Measurements from ENCODE around the gene MAML2. TPM values are rescaled to one million over a fixed set of nuclear protein-coding genes. Genes with fewer than 3 reads are reported as not detected.

MAML2 gene
- total RNA-seq, 4 donors from 2014 or later, result 4.7 to 21.7 (median 7.3) TPM

DNA sequence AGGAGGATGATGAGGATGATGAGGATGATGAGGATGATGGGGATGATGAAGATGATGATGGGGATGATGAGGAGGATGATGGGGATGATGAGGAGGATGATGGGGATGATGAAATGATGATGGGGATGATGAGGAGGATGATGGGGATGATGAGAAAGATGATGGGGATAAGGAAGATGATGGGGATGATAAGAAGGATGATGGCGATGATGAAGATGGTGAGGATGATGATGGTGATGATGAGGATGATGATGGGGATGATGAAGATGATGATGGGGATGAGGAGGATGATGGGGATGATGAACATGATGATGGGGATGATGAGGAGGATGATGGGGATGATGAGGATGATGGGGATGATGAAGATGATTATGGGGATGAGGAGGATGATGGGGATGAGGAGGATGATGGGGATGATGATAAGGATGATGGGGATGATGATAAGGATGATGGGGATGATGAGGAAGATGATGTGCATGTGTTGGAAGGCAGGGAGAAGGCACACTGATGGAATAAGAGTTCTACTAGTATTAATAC is 340.2 kb downstream of the MAML2 start:
- H3K27me3 ChIP-seq, result no peaks in the 10 kb centered on the region
- H3K9me3 ChIP-seq, result no peaks in the 10 kb centered on the region
- 87 to 94% methylated on average over 1 of the region's 1 CpG for WGBS, 2 donors
- TF ChIP-seq, protein P1, sequence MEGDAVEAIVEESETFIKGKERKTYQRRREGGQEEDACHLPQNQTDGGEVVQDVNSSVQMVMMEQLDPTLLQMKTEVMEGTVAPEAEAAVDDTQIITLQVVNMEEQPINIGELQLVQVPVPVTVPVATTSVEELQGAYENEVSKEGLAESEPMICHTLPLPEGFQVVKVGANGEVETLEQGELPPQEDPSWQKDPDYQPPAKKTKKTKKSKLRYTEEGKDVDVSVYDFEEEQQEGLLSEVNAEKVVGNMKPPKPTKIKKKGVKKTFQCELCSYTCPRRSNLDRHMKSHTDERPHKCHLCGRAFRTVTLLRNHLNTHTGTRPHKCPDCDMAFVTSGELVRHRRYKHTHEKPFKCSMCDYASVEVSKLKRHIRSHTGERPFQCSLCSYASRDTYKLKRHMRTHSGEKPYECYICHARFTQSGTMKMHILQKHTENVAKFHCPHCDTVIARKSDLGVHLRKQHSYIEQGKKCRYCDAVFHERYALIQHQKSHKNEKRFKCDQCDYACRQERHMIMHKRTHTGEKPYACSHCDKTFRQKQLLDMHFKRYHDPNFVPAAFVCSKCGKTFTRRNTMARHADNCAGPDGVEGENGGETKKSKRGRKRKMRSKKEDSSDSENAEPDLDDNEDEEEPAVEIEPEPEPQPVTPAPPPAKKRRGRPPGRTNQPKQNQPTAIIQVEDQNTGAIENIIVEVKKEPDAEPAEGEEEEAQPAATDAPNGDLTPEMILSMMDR (IDR thresholded peaks at IDR 0.05), result no peak
- TF ChIP-seq POLR2A (IDR thresholded peaks at IDR 0.05), result no peak
- intact Hi-C loops (cut with DNase I), result no loop called here
- peaks cover 0 to 26% (median 3%) of the 10 kb centered on the region in 3 donors for H3K4me1 ChIP-seq
- no peak overlapping the region for H3K4me3 ChIP-seq
- no peaks in the 10 kb centered on the region for H3K36me3 ChIP-seq
- H3K27ac ChIP-seq, result no peak overlapping the region
- no peak for DNase-seq

DNA sequence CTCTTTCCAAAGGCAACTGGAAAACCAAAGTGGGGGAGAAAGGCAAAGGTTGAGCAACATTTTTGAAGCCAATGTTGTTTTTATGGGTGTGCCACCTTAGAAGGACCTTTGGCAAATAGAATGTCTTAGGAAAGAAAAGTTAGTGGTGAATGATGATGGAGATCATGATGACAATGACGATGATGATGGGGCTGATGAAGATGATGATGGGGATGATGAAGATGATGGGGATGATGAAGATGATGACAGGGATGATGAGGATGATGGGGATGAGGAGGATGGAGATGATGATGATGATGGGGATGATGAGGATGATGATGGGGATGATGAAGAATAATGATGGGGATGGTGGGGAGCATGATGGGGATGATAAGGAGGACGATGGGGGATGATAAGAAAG is 340.7 kb downstream of the MAML2 start:
- DNase-seq, result no peak
- H3K27me3 ChIP-seq, result no peaks in the 10 kb centered on the region
- peak overlapping the region in 1 of 4 donors; percentile 68 for H3K27ac ChIP-seq
- H3K4me1 ChIP-seq, result peaks cover 0 to 26% (median 3%) of the 10 kb centered on the region in 3 donors
- intact Hi-C loops (cut with DNase I), result no loop called here
- no peak for TF ChIP-seq POLR2A (IDR thresholded peaks at IDR 0.05)
- TF ChIP-seq, protein P1 (IDR thresholded peaks at IDR 0.05), result no peak
- no peak overlapping the region for H3K4me3 ChIP-seq
- WGBS, 2 donors, result 72 to 83% methylated on average over 2 of the region's 2 CpGs
- no peaks in the 10 kb centered on the region for H3K36me3 ChIP-seq
- no peaks in the 10 kb centered on the region for H3K9me3 ChIP-seq

DNA sequence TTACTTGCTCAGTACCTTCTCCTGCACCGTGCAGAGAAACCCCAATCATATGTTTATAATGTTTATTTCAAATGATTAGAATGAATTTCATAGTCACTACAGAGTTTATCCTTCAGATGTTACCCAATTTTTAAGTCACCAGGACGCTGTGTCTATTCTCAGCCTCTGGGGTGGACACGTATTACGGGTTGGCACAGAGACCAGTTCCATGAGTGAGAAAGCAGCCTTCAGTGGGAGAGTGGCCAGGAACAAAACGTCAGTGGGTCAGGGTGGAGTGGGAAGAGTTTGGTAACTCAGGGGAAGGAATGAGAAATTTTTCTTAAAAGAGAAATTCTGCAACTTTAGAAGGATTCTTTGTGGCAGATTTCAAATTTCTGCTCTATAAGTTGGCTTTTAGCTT is 342.0 kb downstream of the MAML2 start:
- WGBS, 2 donors, result 60 to 67% methylated on average over 5 of the region's 5 CpGs
- no peak overlapping the region for H3K4me3 ChIP-seq
- no peak for DNase-seq
- intact Hi-C loops (cut with DNase I), result no loop called here
- no peaks in the 10 kb centered on the region for H3K27me3 ChIP-seq
- no peaks in the 10 kb centered on the region for H3K9me3 ChIP-seq
- H3K4me1 ChIP-seq, result peaks cover 0 to 26% (median 3%) of the 10 kb centered on the region in 3 donors
- H3K27ac ChIP-seq, result peak overlapping the region; percentile 29 to 78 (median 68)
- TF ChIP-seq, protein P1 (IDR thresholded peaks at IDR 0.05), result no peak
- no peak for TF ChIP-seq POLR2A (IDR thresholded peaks at IDR 0.05)
- H3K36me3 ChIP-seq, result no peaks in the 10 kb centered on the region

DNA sequence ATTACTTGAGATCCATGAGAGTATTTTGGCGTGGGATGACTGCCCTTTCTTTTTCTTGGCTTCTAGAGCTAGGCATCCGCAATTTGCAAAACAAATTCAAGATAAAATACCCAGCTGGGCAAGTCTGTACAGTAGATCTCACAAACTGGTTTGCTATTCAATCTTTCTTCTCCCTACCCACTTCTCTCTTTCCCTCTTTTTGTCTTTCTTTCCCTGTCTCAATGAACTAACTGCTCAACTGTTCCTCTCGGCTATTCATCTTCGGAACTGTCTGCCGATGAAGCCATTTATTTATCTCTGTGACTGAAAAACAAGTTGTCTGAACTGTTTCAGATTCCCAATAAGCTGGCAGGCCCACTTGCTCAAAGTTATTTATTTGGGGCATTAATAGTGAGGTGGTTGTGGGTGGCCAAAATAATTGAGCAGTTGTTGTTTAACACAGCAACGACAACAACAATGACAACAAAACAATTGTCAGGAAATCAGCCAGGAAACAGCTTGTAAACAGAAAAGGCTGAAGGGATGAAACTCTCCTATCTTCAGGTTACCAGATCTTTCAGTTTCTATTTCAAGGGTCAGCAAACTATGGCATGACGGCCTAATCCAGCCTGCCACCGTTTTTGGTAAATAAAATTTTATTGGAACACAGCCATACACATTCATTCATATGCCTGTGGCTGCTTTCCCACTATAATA is 343.1 kb downstream of the MAML2 start:
- Histone ChIP-seq H3K4me3 (peak overlapping the region in 2 of 4 donors; percentile 7 to 31), H3K27me3 (no peaks in the 10 kb centered on the region), H3K36me3 (no peaks in the 10 kb centered on the region), H3K27ac (peak overlapping the region; percentile 29 to 78 (median 62)), H3K9me3 (no peaks in the 10 kb centered on the region), H3K4me1 (peaks cover 0 to 26% (median 3%) of the 10 kb centered on the region in 3 donors)
- WGBS, 2 donors, result 15 to 25% methylated on average over 8 of the region's 8 CpGs
- no peak for DNase-seq
- intact Hi-C loops (cut with DNase I), result no loop called here
- no peak for TF ChIP-seq POLR2A (IDR thresholded peaks at IDR 0.05)
- TF ChIP-seq, protein P1 (IDR thresholded peaks at IDR 0.05), result no peak

DNA sequence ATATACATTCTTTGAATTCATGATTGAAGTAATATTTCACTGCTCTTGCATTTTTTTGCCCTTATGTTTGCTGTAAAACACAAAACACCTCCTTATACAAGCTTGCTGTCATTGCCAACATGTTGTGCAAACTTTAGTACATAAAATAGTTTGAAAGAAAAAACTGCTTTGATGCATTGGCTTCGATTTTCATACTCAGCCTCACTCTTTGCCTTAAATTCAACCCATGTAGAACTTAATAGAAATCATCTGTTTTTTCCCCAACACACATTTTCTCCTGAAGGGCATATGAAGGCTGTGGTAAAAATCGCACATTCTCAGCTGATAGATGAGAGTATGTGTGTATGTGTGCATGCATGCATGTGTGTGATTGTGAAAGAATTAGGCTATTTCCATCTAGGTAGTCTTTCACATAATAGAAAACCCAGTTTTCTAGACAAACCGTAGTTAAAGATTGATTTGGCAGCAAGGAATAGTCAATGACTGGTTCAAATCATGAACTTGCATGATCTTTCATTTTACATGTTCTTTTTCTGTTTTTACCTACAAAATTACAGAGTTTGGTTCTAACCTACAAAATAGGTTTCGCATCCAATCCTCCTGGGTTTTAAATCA is 346.3 kb downstream of the MAML2 start:
- peaks cover 0 to 26% (median 3%) of the 10 kb centered on the region in 3 donors for H3K4me1 ChIP-seq
- no peak for DNase-seq
- TF ChIP-seq, protein P1 (IDR thresholded peaks at IDR 0.05), result no peak
- TF ChIP-seq POLR2A (IDR thresholded peaks at IDR 0.05), result no peak
- H3K9me3 ChIP-seq, result no peaks in the 10 kb centered on the region
- no peak overlapping the region for H3K27ac ChIP-seq
- H3K4me3 ChIP-seq, result no peak overlapping the region
- 86 to 90% methylated on average over 4 of the region's 4 CpGs for WGBS, 2 donors
- no peaks in the 10 kb centered on the region for H3K36me3 ChIP-seq
- no peaks in the 10 kb centered on the region for H3K27me3 ChIP-seq
- intact Hi-C loops (cut with DNase I), result no loop called here

Data from esophagus squamous epithelium (tissue), 5 donors.